ENCODE data around the gene NFE2L3. TPM values are rescaled to one million over a fixed set of nuclear protein-coding genes. Genes with fewer than 3 reads are reported as not detected.
A peak's percentile ranks its signal among the peaks of the same experiment; 100 is the strongest.
"Not testable (repeated sequence)": the region's sequence is repeated elsewhere in the genome, so short reads cannot be mapped to it uniquely, and the experiment has no call there.

Gene NFE2L3
- total and polyA plus RNA-seq, 2 donors from 2014 or later: 5.2 to 12.5 TPM

DNA sequence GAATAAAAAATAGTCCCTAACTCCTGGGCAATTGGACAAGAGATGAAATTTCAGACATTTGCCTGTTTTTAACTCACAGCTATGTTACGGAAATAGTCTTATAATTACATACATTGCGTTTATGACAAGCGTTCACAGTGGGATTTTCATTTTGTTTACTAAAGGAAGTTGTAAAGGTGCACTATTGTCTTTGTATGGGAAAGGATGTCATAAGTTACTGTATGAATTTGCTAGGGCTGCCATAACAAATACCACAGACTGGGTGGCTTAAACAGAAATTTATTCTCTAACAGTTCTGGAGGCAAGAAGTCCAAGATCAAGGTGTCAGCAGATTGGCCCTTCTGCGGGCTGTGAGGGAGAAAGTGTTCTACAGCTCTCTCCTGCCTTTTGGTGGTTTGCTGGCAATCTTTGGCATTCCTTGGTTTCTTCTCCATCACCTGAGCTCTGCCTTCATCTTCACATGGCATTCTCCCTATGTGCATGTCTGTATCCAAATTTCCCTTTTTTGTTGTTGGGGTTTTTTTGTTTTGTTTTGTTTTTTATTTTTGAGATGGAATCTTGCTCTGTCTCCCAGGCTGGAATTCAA lies 5.6 kb downstream of the NFE2L3 start:
- H3K9me3 ChIP-seq (ENCODE audit: control insufficient read depth in 2 of 3, insufficient read depth in 1 of 3, low read length in 3 of 3): no peaks in the 10 kb centered on the region
- peaks cover 4% of the 10 kb centered on the region for H3K27me3 ChIP-seq (ENCODE audit: control insufficient read depth, insufficient read depth, low read length)
- intact Hi-C loops (cut with DNase I): no loop called here
- H3K4me1 ChIP-seq (ENCODE audit: control insufficient read depth in 2 of 3, insufficient read depth in 2 of 3, low read depth in 1 of 3, low read length in 3 of 3): peaks cover 3 to 23% (median 4%) of the 10 kb centered on the region in 3 donors
- H3K27ac ChIP-seq (ENCODE audit: low read depth in 2 of 2, low read length in 2 of 2): no peak overlapping the region
- H3K4me3 ChIP-seq (ENCODE audit: low read length in 3 of 3): no peak overlapping the region
- DNase-seq (no peak), FAIRE-seq (no peak)
- H3K9ac ChIP-seq (ENCODE audit: low read length in 3 of 3): no peak overlapping the region
- TF ChIP-seq, protein P1, sequence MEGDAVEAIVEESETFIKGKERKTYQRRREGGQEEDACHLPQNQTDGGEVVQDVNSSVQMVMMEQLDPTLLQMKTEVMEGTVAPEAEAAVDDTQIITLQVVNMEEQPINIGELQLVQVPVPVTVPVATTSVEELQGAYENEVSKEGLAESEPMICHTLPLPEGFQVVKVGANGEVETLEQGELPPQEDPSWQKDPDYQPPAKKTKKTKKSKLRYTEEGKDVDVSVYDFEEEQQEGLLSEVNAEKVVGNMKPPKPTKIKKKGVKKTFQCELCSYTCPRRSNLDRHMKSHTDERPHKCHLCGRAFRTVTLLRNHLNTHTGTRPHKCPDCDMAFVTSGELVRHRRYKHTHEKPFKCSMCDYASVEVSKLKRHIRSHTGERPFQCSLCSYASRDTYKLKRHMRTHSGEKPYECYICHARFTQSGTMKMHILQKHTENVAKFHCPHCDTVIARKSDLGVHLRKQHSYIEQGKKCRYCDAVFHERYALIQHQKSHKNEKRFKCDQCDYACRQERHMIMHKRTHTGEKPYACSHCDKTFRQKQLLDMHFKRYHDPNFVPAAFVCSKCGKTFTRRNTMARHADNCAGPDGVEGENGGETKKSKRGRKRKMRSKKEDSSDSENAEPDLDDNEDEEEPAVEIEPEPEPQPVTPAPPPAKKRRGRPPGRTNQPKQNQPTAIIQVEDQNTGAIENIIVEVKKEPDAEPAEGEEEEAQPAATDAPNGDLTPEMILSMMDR (IDR thresholded peaks at IDR 0.05; ENCODE audit: borderline replicate concordance, extremely low read depth, insufficient read depth): no peak
- H3K36me3 ChIP-seq (ENCODE audit: control insufficient read depth in 2 of 3, insufficient read depth in 3 of 3, low read length in 3 of 3): no peaks in the 10 kb centered on the region

DNA sequence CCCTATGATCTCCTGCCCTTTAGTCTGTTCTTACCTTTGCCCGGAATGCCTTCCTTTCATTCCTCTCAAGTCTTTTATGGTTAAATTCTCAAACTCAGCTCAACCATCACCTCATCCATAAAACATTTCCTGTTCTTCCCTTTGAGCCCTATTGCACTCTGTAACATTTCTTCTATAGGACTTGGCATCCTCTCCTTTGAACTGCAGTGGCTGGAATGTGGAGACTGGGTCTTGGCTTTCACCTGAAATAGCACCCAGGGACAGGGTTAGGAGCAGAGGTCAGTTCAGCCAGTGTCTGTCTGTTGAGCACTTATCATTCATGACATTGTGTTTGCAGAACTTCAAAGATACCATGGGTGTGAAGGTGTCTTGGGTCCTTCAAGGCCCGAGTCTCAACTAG lies 7.2 kb downstream of the NFE2L3 start:
- Histone ChIP-seq H3K9ac (ENCODE audit: low read length in 3 of 3) (no peak overlapping the region), H3K27me3 (ENCODE audit: control insufficient read depth, insufficient read depth, low read length) (no peaks in the 10 kb centered on the region), H3K36me3 (ENCODE audit: control insufficient read depth in 2 of 3, insufficient read depth in 3 of 3, low read length in 3 of 3) (no peaks in the 10 kb centered on the region), H3K4me3 (ENCODE audit: low read length in 3 of 3) (no peak overlapping the region), H3K9me3 (ENCODE audit: control insufficient read depth in 2 of 3, insufficient read depth in 1 of 3, low read length in 3 of 3) (no peaks in the 10 kb centered on the region), H3K27ac (ENCODE audit: low read depth in 2 of 2, low read length in 2 of 2) (peak overlapping the region in 1 of 2 donors; percentile 44), H3K4me1 (ENCODE audit: control insufficient read depth in 2 of 3, insufficient read depth in 2 of 3, low read depth in 1 of 3, low read length in 3 of 3) (peaks cover 3 to 18% (median 4%) of the 10 kb centered on the region in 3 donors)
- FAIRE-seq (no peak), DNase-seq (peak in 2 of 5 donors; percentile 51 to 56)
- intact Hi-C loops (cut with DNase I): no loop called here
- TF ChIP-seq, protein P1 (IDR thresholded peaks at IDR 0.05; ENCODE audit: borderline replicate concordance, extremely low read depth, insufficient read depth): no peak

DNA sequence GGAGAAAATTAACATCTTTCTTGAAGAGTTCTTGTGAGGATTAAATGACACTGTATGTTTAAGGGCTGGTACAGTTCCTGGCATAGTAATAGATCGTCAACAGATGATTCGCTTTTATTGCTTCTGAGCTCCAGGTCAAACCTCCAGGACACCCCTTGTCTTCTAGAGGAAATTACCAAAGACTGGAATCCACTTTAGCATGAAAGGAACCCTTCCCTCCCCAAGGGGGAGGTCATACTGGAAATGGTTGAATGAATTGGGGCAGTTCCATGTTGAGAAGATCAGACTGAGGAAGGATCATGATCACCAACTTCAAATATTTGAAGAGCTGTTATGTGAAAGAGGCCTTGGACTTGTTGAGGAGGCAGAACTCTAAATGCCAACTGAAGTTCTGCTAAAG lies 8.9 kb downstream of the NFE2L3 start:
- no peaks in the 10 kb centered on the region for H3K36me3 ChIP-seq (ENCODE audit: control insufficient read depth in 2 of 3, insufficient read depth in 3 of 3, low read length in 3 of 3)
- DNase-seq: no peak
- H3K9me3 ChIP-seq (ENCODE audit: control insufficient read depth in 2 of 3, insufficient read depth in 1 of 3, low read length in 3 of 3): no peaks in the 10 kb centered on the region
- no peak overlapping the region for H3K4me3 ChIP-seq (ENCODE audit: low read length in 3 of 3)
- TF ChIP-seq, protein P1 (IDR thresholded peaks at IDR 0.05; ENCODE audit: borderline replicate concordance, extremely low read depth, insufficient read depth): no peak
- H3K27ac ChIP-seq (ENCODE audit: low read depth in 2 of 2, low read length in 2 of 2): no peak overlapping the region
- intact Hi-C loops (cut with DNase I): no loop called here
- H3K9ac ChIP-seq (ENCODE audit: low read length in 3 of 3): no peak overlapping the region
- no peak for FAIRE-seq
- H3K4me1 ChIP-seq (ENCODE audit: control insufficient read depth in 2 of 3, insufficient read depth in 2 of 3, low read depth in 1 of 3, low read length in 3 of 3): peaks cover under 1 to 13% (median under 1%) of the 10 kb centered on the region in 3 donors
- no peaks in the 10 kb centered on the region for H3K27me3 ChIP-seq (ENCODE audit: control insufficient read depth, insufficient read depth, low read length)

DNA sequence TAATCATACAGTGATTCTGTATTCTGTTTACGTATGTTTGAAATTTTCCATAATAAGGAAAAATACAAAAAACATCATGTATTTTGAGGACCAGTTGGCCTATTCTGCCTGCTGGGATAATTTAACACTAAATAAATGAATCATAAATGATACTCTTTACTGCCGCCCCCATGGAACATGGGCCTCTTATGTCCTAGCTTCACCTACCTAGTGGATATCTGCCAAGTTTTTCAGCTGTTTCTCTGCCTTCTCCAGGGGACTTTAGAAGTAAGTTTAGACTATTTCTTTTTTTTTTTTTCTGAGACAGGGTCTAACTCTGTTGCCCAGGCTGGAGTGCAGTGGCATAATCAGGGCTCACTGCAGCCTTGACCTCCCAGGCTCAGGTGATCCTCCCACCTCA lies 10.4 kb downstream of the NFE2L3 start:
- Histone ChIP-seq H3K9me3 (ENCODE audit: control insufficient read depth in 2 of 3, insufficient read depth in 1 of 3, low read length in 3 of 3) (no peaks in the 10 kb centered on the region), H3K4me3 (ENCODE audit: low read length in 3 of 3) (no peak overlapping the region), H3K4me1 (ENCODE audit: control insufficient read depth in 2 of 3, insufficient read depth in 2 of 3, low read depth in 1 of 3, low read length in 3 of 3) (peaks cover 0 to 15% (median 0%) of the 10 kb centered on the region in 3 donors), H3K27ac (ENCODE audit: low read depth in 2 of 2, low read length in 2 of 2) (no peak overlapping the region), H3K9ac (ENCODE audit: low read length in 3 of 3) (no peak overlapping the region), H3K27me3 (ENCODE audit: control insufficient read depth, insufficient read depth, low read length) (no peaks in the 10 kb centered on the region), H3K36me3 (ENCODE audit: control insufficient read depth in 2 of 3, insufficient read depth in 3 of 3, low read length in 3 of 3) (no peaks in the 10 kb centered on the region)
- FAIRE-seq (no peak), DNase-seq (no peak)
- TF ChIP-seq, protein P1 (IDR thresholded peaks at IDR 0.05; ENCODE audit: borderline replicate concordance, extremely low read depth, insufficient read depth): no peak
- intact Hi-C loops (cut with DNase I): no loop called here

DNA sequence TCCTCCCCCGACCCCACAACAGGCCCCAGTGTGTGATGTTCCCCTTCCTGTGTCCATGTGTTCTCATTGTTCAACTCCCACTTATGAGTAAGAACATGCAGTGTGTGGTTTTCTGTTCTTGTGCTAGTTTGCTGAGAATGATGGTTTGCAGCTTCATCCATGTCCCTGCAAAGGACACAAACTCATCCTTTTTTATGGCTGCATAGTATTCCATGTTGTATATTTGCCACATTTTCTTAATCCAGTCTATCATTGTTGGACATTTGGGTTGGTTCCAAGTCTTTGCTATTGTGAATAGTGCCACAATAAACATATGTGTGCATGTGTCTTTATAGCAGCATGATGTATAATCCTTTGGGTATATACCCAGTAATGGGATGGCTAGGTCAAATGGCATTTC lies 11.8 kb downstream of the NFE2L3 start:
- H3K36me3 ChIP-seq (ENCODE audit: control insufficient read depth in 2 of 3, insufficient read depth in 3 of 3, low read length in 3 of 3); H3K9ac ChIP-seq (ENCODE audit: low read length in 3 of 3); DNase-seq; H3K9me3 ChIP-seq (ENCODE audit: control insufficient read depth in 2 of 3, insufficient read depth in 1 of 3, low read length in 3 of 3); H3K4me3 ChIP-seq (ENCODE audit: low read length in 3 of 3); H3K27ac ChIP-seq (ENCODE audit: low read depth in 2 of 2, low read length in 2 of 2); H3K27me3 ChIP-seq (ENCODE audit: control insufficient read depth, insufficient read depth, low read length); intact Hi-C loops (cut with DNase I); FAIRE-seq: not testable (repeated sequence)
- H3K4me1 ChIP-seq (ENCODE audit: control insufficient read depth in 2 of 3, insufficient read depth in 2 of 3, low read depth in 1 of 3, low read length in 3 of 3): peaks cover 0 to 14% (median 0%) of the 10 kb centered on the region in 3 donors
